ENCODE data around the gene ACOX1.

ACOX1 gene

GRCh38 chr17:76019833-76020467 is 41.0 kb upstream of the ACOX1 start:
- Histone ChIP-seq H3K36me3 (ENCODE audit: insufficient read depth) (no peaks in the 10 kb centered on the region), H3K27ac (no peak overlapping the region), H3K9ac (no peak overlapping the region), H2AFZ (ENCODE audit: low read depth) (no peak overlapping the region), H3K4me1 (ENCODE audit: low read depth, poor library complexity, severe bottlenecking) (no peaks in the 10 kb centered on the region), H3K4me3 (IDR thresholded peaks at IDR 0.05; ENCODE audit: insufficient read depth, low read depth, low read length) (no peak overlapping the region), H3K79me2 (ENCODE audit: insufficient read depth, low read depth) (no peaks in the 10 kb centered on the region), H3K4me2 (no peak overlapping the region), H4K20me1 (ENCODE audit: insufficient read depth) (no peaks in the 10 kb centered on the region), H3K27me3 (ENCODE audit: insufficient read depth, low read depth) (no peaks in the 10 kb centered on the region; the same call in 1 of the 2 replicates)
- TF ChIP-seq, protein P1, sequence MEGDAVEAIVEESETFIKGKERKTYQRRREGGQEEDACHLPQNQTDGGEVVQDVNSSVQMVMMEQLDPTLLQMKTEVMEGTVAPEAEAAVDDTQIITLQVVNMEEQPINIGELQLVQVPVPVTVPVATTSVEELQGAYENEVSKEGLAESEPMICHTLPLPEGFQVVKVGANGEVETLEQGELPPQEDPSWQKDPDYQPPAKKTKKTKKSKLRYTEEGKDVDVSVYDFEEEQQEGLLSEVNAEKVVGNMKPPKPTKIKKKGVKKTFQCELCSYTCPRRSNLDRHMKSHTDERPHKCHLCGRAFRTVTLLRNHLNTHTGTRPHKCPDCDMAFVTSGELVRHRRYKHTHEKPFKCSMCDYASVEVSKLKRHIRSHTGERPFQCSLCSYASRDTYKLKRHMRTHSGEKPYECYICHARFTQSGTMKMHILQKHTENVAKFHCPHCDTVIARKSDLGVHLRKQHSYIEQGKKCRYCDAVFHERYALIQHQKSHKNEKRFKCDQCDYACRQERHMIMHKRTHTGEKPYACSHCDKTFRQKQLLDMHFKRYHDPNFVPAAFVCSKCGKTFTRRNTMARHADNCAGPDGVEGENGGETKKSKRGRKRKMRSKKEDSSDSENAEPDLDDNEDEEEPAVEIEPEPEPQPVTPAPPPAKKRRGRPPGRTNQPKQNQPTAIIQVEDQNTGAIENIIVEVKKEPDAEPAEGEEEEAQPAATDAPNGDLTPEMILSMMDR (conservative IDR thresholded peaks at IDR 0.05; ENCODE audit: low read depth, low read length) = no peak

GRCh38 chr17:76018801-76019200 is 39.8 kb upstream of the ACOX1 start:
- Histone ChIP-seq H3K4me3 (IDR thresholded peaks at IDR 0.05; ENCODE audit: insufficient read depth, low read depth, low read length) (no peak overlapping the region), H3K27me3 (ENCODE audit: insufficient read depth, low read depth) (no peaks in the 10 kb centered on the region; the same call in 1 of the 2 replicates), H2AFZ (ENCODE audit: low read depth) (no peak overlapping the region), H3K4me2 (no peak overlapping the region), H3K79me2 (ENCODE audit: insufficient read depth, low read depth) (no peaks in the 10 kb centered on the region), H4K20me1 (ENCODE audit: insufficient read depth) (no peaks in the 10 kb centered on the region), H3K27ac (no peak overlapping the region), H3K36me3 (ENCODE audit: insufficient read depth) (no peaks in the 10 kb centered on the region), H3K9ac (no peak overlapping the region), H3K4me1 (ENCODE audit: low read depth, poor library complexity, severe bottlenecking) (peaks cover 3% of the 10 kb centered on the region)
- TF ChIP-seq, protein P1 (conservative IDR thresholded peaks at IDR 0.05; ENCODE audit: low read depth, low read length) = no peak

- peaks cover 3% of the 10 kb centered on the region for H3K4me1 ChIP-seq (ENCODE audit: low read depth, poor library complexity, severe bottlenecking)
- no peaks in the 10 kb centered on the region; the same call in 1 of the 2 replicates for H3K27me3 ChIP-seq (ENCODE audit: insufficient read depth, low read depth)
- H3K36me3 ChIP-seq (ENCODE audit: insufficient read depth) = no peaks in the 10 kb centered on the region
- H2AFZ ChIP-seq (ENCODE audit: low read depth) = no peak overlapping the region
- H4K20me1 ChIP-seq (ENCODE audit: insufficient read depth) = no peaks in the 10 kb centered on the region
- no peak overlapping the region for H3K4me2 ChIP-seq
- no peak overlapping the region for H3K4me3 ChIP-seq (IDR thresholded peaks at IDR 0.05; ENCODE audit: insufficient read depth, low read depth, low read length)
- H3K79me2 ChIP-seq (ENCODE audit: insufficient read depth, low read depth) = no peaks in the 10 kb centered on the region
- no peak overlapping the region for H3K9ac ChIP-seq
- H3K27ac ChIP-seq = no peak overlapping the region
- TF ChIP-seq, protein P1 (conservative IDR thresholded peaks at IDR 0.05; ENCODE audit: low read depth, low read length) = no peak
Observed at GRCh38 chr17:76018340-76018680, 39.3 kb upstream of the ACOX1 start.

DNA sequence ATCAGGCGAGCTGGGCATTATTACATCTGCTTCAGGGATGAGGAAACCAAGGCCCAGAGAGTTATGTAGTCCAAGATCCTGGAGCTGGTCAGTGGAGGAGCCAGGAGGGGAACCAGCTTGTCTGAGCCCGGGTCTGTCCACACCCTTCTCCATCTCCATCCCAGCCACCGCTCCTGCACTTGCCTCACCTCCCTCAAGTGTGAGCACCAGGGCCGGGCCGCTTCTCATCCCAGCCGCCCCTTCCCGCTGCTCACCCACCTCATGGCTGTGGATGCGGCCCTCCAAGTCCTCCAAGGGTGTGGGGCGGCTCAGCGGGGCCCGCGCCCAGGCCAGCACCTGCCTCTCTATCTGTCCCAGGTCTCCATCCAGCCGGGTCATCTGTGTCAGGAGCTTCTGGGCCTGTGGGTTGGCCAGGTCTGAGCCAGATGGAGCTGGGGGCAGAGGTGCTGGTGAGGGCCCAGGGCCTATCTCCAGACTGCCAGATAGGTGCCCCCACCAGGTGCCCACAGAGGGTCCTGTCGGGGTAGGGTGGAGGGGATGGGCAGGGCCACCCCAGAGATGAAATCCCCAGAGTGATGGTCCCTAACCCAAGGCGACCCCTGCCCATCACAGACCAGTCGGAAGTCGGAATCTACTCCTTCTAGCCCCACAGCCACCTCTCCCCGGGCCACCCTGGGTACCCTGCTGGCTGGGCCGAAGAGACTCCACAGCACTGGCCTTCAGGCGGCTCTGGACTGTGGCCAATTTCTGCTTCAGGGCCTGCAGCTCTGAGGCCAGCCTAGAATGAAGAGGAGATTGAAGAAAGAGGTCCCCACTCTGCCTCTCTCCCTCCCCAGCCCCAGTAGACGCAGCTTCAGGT is 38.7 kb upstream of the ACOX1 start:
- TF ChIP-seq, protein P1 (conservative IDR thresholded peaks at IDR 0.05; ENCODE audit: low read depth, low read length) = no peak
- Histone ChIP-seq H3K9ac (no peak overlapping the region), H3K4me1 (ENCODE audit: low read depth, poor library complexity, severe bottlenecking) (peaks cover 3% of the 10 kb centered on the region), H2AFZ (ENCODE audit: low read depth) (no peak overlapping the region), H3K4me3 (IDR thresholded peaks at IDR 0.05; ENCODE audit: insufficient read depth, low read depth, low read length) (no peak overlapping the region), H3K36me3 (ENCODE audit: insufficient read depth) (no peaks in the 10 kb centered on the region), H3K27me3 (ENCODE audit: insufficient read depth, low read depth) (no peaks in the 10 kb centered on the region; the same call in 1 of the 2 replicates), H3K79me2 (ENCODE audit: insufficient read depth, low read depth) (no peaks in the 10 kb centered on the region), H4K20me1 (ENCODE audit: insufficient read depth) (no peaks in the 10 kb centered on the region), H3K4me2 (no peak overlapping the region), H3K27ac (no peak overlapping the region)
